ENCODE measurements around the gene GPATCH2L.

Gene GPATCH2L

DNA sequence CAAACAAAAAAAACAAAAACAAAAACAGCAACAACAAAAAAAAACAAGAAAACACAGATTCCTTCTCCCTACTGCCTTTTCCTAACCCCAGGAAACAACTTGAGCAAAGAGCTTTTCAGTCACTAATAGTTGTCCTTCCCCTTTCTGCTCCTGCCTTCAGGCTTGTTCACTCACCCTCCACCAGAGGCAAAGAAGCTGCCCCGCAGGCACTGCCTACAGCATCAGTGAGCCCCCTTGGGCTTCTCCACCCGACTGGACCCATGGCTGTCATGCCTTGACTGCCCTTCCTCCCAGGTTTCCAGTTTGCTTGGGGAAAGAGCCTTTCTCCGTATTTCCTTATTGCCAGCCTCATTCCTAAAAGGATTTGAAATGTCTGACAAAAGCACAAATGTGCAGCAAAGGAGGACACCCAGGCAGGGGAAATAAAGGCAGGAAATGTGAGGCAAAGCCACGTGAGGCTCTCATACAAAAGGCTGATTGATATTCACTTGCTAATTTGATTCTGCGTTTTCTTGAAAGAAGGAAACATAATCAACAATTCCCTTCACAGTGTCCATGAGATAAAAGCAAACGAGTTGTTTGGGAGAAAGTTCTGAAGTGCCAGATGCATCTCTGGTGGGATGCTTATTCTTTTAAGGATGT lies 85.7 kb downstream of the GPATCH2L start:
- no peaks in the 10 kb centered on the region for H3K4me1 Mint-ChIP-seq (ENCODE audit: low read depth)
- no peaks in the 10 kb centered on the region for H3K27me3 Mint-ChIP-seq
- peaks cover 21% of the 10 kb centered on the region for H3K9me3 Mint-ChIP-seq
- H3K27ac Mint-ChIP-seq: no peak overlapping the region
- peaks cover 74% of the 10 kb centered on the region for H3K36me3 Mint-ChIP-seq (ENCODE audit: low read depth)
- H3K4me3 Mint-ChIP-seq: no peak overlapping the region

DNA sequence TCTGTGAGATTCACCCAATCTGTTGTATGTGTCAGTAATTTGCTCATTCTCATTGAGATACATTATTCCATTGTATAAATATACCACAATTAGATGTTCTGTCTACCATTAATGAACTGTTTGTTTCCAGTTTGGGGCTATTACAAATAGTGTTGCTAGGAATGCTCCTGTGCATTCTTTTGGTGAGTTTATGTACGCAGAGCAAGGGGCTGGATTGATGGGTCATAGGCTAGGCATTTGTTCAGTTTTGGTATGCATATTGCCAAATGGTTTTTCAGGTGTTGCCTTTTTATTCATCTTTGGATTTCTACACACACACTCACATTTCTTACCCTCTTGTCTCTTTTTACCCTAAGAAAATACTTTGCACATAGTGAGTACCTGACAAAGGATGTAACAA lies 93.4 kb downstream of the GPATCH2L start:
- Mint-ChIP-seq H3K36me3 (ENCODE audit: low read depth) (peaks cover 28% of the 10 kb centered on the region), H3K27ac (no peak overlapping the region), H3K4me3 (no peak overlapping the region), H3K9me3 (peaks cover 26% of the 10 kb centered on the region), H3K4me1 (ENCODE audit: low read depth) (no peaks in the 10 kb centered on the region), H3K27me3 (no peaks in the 10 kb centered on the region)

DNA sequence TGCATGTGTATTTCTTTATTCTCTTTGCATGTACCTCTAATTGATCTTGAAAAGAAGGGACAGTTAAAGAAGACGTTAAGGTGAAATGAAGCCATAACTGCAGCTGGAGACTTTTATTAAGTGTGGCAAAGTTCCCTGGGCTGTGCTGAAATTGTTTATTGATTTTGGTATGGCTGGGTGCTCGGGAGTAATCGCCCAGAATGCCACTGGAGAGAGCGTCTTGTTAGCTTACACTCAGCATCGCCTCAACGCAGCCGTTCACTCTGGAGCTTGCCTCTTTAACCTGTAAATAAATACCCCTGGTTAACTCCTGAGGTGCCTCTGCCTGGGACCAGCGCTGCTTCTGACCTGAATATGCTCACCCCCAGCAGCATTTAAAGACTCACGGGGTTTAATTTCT lies 98.6 kb downstream of the GPATCH2L start:
- H3K36me3 Mint-ChIP-seq (ENCODE audit: low read depth): peaks cover 4% of the 10 kb centered on the region
- H3K27ac Mint-ChIP-seq: no peak overlapping the region
- no peak overlapping the region for H3K4me3 Mint-ChIP-seq
- no peaks in the 10 kb centered on the region for H3K27me3 Mint-ChIP-seq
- no peaks in the 10 kb centered on the region for H3K4me1 Mint-ChIP-seq (ENCODE audit: low read depth)
- no peaks in the 10 kb centered on the region for H3K9me3 Mint-ChIP-seq

- Mint-ChIP-seq H3K36me3 (ENCODE audit: low read depth) (peaks cover 4% of the 10 kb centered on the region), H3K4me1 (ENCODE audit: low read depth) (no peaks in the 10 kb centered on the region), H3K27me3 (no peaks in the 10 kb centered on the region), H3K27ac (no peak overlapping the region), H3K4me3 (no peak overlapping the region), H3K9me3 (no peaks in the 10 kb centered on the region)
Observed at GRCh38 chr14:76252471-76252870, 100.7 kb downstream of the GPATCH2L start.

DNA sequence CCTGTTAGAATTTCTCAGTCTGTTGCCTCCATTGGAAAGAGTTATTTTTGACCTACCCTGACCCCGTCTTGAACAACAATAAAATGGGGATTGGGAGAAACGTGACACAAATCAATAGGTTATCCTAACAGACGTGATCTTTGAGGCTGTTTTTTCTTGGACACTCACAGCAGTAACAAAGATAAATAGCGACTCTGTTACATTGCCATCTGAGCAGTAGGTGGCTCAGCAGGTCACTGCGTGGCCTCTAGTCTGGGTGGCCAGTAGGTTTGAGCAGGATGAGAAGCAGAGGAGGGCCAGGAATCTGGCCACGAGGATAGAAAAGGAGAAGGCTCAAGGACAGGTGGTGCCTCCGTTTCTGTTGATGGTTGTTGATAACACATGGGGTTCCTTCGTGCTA lies 101.4 kb downstream of the GPATCH2L start:
- no peak overlapping the region for H3K27ac Mint-ChIP-seq
- no peak overlapping the region for H3K4me3 Mint-ChIP-seq
- no peaks in the 10 kb centered on the region for H3K4me1 Mint-ChIP-seq (ENCODE audit: low read depth)
- no peaks in the 10 kb centered on the region for H3K9me3 Mint-ChIP-seq
- H3K36me3 Mint-ChIP-seq (ENCODE audit: low read depth): peaks cover 4% of the 10 kb centered on the region
- no peaks in the 10 kb centered on the region for H3K27me3 Mint-ChIP-seq

- H3K27ac Mint-ChIP-seq: no peak overlapping the region
- no peak overlapping the region for H3K4me3 Mint-ChIP-seq
- no peaks in the 10 kb centered on the region for H3K9me3 Mint-ChIP-seq
- H3K4me1 Mint-ChIP-seq (ENCODE audit: low read depth): no peaks in the 10 kb centered on the region
- H3K36me3 Mint-ChIP-seq (ENCODE audit: low read depth): peaks cover 4% of the 10 kb centered on the region
- H3K27me3 Mint-ChIP-seq: no peaks in the 10 kb centered on the region
Observed at GRCh38 chr14:76256545-76256944, 104.8 kb downstream of the GPATCH2L start.

GRCh38 chr14:76257111-76257803 lies 105.5 kb downstream of the GPATCH2L start:
- H3K4me3 Mint-ChIP-seq: no peak overlapping the region
- H3K27me3 Mint-ChIP-seq: no peaks in the 10 kb centered on the region
- H3K36me3 Mint-ChIP-seq (ENCODE audit: low read depth): peaks cover 4% of the 10 kb centered on the region
- no peak overlapping the region for H3K27ac Mint-ChIP-seq
- no peaks in the 10 kb centered on the region for H3K9me3 Mint-ChIP-seq
- H3K4me1 Mint-ChIP-seq (ENCODE audit: low read depth): no peaks in the 10 kb centered on the region

GRCh38 chr14:76257842-76258397 lies 106.2 kb downstream of the GPATCH2L start:
- Mint-ChIP-seq H3K4me3 (no peak overlapping the region), H3K27me3 (no peaks in the 10 kb centered on the region), H3K36me3 (ENCODE audit: low read depth) (peaks cover 4% of the 10 kb centered on the region), H3K9me3 (no peaks in the 10 kb centered on the region), H3K4me1 (ENCODE audit: low read depth) (no peaks in the 10 kb centered on the region), H3K27ac (no peak overlapping the region)

GRCh38 chr14:76259029-76259735 lies 107.5 kb downstream of the GPATCH2L start:
- no peak overlapping the region for H3K4me3 Mint-ChIP-seq
- H3K27me3 Mint-ChIP-seq: no peaks in the 10 kb centered on the region
- peaks cover 4% of the 10 kb centered on the region for H3K36me3 Mint-ChIP-seq (ENCODE audit: low read depth)
- no peaks in the 10 kb centered on the region for H3K9me3 Mint-ChIP-seq
- H3K27ac Mint-ChIP-seq: no peak overlapping the region
- H3K4me1 Mint-ChIP-seq (ENCODE audit: low read depth): no peaks in the 10 kb centered on the region

- Mint-ChIP-seq H3K27ac (no peak overlapping the region), H3K4me3 (no peak overlapping the region), H3K4me1 (ENCODE audit: low read depth) (no peaks in the 10 kb centered on the region), H3K27me3 (peaks cover 4% of the 10 kb centered on the region), H3K36me3 (ENCODE audit: low read depth) (no peaks in the 10 kb centered on the region), H3K9me3 (no peaks in the 10 kb centered on the region)
Observed at GRCh38 chr14:76260749-76261148, 109.0 kb downstream of the GPATCH2L start.

- H3K4me1 Mint-ChIP-seq (ENCODE audit: low read depth): no peaks in the 10 kb centered on the region
- H3K4me3 Mint-ChIP-seq: no peak overlapping the region
- no peak overlapping the region for H3K27ac Mint-ChIP-seq
- no peaks in the 10 kb centered on the region for H3K9me3 Mint-ChIP-seq
- H3K36me3 Mint-ChIP-seq (ENCODE audit: low read depth): no peaks in the 10 kb centered on the region
- peaks cover 8% of the 10 kb centered on the region for H3K27me3 Mint-ChIP-seq
Observed at GRCh38 chr14:76261371-76261811, 109.7 kb downstream of the GPATCH2L start.

DNA sequence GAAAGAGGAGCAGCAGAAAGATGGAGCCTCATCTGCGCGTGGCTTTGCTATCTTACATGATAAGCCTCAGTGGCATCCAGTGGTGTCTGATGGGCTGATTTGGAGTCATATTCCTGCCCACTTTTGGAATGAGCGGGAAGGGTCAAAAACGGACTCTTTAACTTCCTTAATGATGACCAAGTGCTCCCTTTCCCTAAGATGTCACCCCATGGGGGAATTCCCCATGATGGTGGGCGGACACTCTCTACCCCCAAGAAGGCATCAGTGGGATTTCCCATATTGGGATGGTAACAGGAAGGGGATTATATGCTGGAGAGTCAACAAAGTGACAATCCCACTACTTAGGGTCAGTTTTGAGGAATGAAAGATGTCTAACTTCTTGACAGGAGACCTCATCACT lies 110.9 kb downstream of the GPATCH2L start:
- Mint-ChIP-seq H3K27ac (no peak overlapping the region), H3K4me3 (no peak overlapping the region), H3K27me3 (peaks cover 8% of the 10 kb centered on the region), H3K36me3 (ENCODE audit: low read depth) (no peaks in the 10 kb centered on the region), H3K9me3 (no peaks in the 10 kb centered on the region), H3K4me1 (ENCODE audit: low read depth) (no peaks in the 10 kb centered on the region)

All from stimulated activated naive CD8-positive, alpha-beta T cell treated with anti-CD3 and anti-CD28 coated beads, Interleukin-15, Interleukin-2, amounts not matched to agents 100 ng/mL and 50 ng/mL, for 24 hours (primary cell).